ENCODE results near the gene PARK7.
"Not testable (repeated sequence)": the region's sequence is repeated elsewhere in the genome, so short reads cannot be mapped to it uniquely, and the experiment has no call there.

The PARK7 gene

DNA sequence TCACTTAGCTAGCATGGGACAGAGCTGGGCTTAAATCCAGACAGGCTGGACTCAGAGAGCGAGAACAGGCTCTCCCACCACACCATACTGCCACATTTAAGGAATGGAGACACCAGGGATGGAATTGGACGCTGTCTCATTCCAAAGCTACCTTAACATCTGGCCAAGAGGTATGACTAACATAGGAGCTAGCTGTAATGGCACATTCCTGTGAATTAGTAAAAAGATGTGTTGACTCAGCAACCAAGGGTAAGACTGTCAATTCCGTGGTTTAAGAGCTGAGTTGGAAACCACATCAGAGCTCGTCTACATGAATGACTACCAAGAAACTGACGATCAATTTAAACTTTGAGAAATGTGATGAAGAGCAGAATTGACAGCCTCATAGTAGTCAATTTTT, 12.6 kb upstream of the PARK7 start:
- peak in 2 of 5 experiments; percentile 60 to 97 for DNase-seq

DNA sequence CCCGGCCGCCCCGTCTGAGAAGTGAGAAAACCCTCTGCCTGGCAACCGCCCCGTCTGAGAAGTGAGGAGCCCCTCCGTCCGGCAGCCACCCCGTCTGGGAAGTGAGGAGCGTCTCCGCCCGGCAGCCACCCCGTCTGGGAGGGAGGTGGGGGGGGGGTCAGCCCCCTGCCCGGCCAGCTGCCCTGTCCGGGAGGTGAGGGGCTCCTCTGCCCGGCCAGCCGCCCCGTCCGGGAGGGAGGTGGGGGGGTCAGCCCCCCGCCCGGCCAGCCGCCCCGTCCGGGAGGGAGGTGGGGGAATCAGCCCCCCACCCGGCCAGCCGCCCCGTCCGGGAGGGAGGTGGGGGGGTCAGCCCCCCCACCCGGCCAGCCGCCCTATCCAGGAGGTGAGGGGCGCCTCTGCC, 8.7 kb upstream of the PARK7 start:
- not testable (repeated sequence) for DNase-seq

DNA sequence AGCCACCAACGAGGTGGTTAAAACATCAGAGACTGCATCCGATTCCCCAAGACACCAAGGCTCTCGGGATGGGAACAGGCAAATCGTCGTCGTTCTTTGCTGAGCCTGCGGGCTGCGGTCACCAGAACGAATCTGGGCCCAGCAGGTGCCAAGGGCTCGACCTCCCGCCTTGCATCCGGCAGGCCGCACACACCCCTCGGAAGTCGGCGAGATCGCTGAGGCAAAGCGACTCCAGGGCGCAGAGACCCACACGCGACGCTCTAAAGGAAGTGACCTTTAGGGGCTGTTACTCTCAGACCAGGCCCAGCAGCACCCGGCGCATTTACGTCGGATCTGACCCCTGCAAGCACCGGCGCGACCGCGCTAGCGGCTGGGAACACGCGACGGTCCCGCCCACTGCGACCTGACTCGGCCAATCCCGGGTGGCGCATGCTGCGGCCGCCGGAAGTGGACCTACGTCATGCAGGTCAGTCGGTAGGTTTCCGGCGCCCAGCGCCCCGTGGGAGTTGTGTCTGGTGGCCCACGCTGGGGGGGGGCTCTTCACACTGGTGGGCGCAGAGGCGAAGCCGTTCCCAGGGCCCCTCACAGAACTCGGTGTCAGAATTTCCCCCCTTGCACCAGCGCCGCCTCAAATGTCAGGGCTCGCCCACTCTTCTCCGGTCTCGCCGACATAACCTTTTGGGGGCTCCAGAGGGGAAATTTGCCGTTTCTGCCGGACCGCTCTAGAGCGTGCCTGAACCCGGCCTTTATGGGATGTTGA, 7.5 kb upstream of the PARK7 start:
- peak; percentile 48 to 92 (median 58) for DNase-seq

DNA sequence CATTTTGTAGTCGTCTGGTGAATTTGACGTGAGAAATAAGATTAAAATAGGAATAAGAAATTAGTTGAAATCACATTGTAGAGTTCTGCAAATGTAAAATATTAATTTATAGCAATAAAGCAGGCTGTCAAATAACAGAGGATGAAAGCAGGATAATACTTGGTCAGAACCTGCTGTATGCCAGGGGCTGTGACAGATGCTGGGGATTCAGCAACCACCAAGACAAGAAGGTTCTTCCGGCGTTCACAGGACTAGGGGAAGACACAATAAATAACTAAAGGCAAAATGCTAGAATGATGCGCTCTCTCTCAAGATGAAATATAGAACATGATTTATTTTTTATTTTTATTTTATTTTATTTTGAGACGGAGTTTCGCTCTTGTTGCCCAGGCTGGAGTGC, 6.8 kb upstream of the PARK7 start:
- peak in 1 of 5 experiments; percentile 45 for DNase-seq

DNA sequence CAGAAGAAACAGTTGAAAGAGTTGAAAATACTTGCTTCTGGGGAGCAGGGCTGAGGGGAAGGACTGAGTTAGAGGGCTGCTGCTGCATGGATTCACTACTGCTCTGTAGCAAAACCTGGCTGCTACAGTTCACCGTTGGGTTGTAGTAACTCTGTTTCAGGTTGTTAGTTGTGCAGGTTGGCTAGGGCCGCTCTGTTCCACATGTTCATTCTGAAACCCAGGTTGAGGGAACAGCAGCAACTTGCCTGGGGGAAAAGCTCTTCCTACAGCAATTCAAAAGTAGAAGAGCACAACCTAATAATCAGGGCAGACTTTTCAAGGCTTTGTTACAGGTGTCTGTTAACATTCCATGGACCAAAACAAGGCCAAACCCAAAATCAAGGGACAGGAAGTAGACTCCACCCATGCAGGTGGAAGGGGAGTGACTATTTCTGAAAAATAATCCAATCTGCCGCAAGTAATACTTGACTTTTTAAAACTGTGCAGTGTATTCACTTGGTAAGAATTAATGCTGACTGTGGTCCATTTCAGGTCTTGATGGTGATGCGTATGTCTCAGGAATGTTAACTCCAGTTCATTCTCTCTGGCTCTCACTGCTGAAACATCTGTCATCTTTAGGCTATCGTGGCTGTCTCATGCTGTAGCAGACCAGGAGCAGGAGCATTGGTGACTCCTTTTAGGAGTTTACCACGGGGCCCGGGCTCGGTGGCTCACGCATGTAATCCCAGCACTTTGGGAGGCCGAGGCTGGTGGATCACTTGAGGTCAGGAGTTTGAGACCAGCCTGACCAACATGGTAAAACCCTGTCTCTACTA, 5.1 kb upstream of the PARK7 start:
- DNase-seq, result no peak

DNA sequence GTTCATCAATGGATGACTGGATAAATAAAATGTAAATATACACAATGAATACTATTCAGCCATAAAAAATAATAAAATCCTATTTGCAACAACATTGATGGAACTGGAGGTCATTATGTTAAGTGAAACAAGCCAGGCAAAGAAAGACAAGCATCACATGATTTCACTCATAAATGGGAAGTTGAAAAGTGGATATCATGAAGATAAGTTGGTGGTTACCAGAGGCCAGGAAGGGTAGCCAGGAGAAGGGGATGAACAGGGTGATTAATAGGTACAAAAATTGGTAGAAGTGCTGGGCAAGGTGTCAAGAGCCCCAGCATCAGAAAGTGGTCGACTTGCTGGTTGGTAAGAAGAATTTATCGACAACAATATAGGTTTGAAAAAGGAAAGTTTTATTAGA, 1.3 kb upstream of the PARK7 start:
- DNase-seq, result no peak

DNA sequence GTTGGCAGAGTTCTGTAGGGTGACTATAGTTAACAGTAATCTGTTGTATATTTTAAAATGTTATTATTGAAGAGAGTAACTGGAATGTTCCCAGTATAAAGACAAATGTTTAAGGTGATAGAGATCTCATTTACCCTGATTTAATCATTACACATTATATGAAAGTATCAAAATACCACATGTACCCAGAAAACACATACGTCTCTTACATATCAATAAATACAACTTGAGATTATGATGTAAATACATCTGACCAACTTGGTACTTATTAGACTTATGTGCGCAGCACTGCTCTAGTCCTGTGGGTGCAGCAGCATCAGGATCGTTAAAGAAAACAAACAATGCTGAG, 670 bp upstream of the PARK7 start:
- no peak for DNase-seq

DNA sequence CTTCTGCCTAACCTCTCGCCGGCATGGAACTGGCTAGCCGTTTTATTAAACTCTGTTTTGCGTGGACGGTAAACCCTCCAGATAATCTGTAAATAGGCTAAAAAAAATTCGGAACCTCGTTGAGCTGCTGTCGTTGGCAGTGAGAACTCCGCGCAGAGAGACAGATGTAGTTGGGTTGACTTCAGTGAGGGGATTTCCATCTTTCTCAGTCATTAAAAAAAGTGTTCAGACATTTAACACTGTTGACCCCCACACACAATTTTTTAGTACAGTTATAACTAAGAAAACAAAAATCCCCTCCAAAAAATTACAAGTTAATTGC, 464 bp downstream of the PARK7 start:
- DNase-seq, result peak in 2 of 5 experiments; percentile 46 to 70

DNA sequence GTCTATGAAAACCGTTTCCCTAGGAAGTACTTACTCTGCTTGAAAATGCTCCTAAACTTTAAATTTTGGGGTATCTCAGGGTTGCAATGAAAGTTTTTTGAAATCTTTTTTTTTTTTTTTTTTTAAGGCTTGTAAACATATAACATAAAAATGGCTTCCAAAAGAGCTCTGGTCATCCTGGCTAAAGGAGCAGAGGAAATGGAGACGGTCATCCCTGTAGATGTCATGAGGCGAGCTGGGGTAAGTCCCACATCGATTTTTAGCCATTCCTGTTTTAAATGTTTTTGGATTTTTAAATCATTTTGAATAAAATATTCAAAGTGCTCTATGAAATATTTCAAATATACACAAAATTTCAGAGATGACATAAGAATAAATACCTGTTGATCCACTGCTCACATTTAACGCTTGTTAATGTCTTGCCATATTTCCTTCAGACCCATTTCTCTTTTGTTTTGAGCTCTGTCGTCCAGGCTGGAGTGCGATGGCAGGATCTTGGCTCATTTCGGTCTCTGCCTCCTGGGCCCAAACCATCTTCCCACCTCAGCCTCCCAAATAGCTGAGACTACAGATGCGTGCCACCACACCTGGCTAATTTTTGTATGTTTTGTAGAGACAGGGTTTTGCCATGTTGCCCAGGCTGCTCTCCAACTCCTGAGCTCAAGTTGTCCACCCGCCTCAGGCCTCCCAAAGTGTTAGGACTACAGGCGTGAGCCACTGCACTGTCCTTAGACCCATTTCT, 1.3 kb downstream of the PARK7 start:
- no peak for DNase-seq

DNA sequence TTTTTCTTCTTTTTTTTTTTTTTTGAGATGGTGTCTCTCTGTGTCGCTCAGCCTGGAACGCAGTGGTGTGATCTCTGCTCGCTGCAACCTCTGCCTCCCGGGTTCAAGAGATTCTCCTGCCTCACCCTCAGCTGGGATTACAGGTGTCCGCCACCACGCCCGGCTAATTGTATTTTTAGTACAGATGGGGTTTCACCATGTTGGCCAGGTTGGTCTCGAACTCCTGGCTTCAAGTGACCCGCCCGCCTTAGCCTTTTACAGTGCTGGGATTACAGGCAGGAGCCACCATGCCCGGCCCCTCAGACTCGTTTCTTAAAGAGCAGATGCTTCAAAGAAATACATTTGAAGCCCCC, 1.8 kb downstream of the PARK7 start:
- not testable (repeated sequence) for DNase-seq

DNA sequence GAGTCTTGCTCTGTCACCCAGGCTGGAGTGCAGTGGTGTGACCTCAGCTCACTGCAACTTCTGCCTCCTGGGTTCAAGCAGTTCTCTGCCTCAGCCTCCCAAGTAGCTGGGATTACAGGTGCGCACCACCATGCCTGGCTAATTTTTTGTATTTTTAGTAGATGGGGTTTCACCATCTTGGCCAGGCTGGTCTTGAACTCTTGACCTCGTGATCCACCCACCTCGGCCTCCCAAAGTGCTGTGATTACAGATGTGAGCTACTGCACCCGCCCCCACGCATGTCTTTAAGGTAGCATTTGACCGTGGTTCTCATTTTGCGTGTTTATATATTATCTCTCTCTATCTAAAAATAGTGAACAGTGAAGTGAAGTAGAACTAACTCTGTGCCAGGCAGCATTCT, 2.3 kb downstream of the PARK7 start:
- DNase-seq, result not testable (repeated sequence)

DNA sequence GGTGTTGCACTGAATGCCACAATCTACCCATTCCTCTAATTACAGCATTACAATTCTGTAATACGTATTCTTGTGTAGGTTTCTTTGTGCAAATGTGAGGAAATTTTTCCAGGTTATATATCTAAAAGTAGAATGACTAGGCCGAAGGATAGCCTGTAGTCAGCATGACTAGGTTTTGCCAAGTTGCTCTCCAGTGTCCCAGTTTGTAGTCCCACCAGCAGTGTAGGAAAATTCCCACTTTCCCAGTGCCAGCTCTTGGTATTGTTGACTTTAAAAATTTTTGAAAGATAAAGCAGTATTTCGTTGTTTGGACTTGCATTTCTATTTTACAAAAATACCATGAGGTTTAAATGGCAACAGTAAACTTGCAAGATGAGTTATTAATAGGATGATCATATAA, 3.0 kb downstream of the PARK7 start:
- no peak for DNase-seq

DNA sequence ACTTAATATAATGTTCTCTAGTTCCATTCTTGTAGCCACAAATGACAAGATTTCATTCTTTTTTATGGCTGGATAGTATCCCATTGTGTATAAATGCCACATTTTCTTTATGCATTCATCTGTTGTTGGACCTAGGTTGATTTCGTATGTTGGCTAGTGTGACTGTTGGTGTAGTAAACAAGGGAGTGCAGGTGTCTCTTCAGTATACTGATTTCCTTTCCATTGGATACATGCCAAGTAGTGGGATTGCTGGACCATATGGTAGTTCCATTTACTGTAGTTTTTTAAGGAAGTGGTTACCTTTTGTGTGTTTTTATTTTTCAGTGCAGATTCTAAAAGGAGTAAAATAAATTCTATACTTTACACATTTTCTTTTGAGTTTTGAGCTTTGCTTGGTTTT, 5.7 kb downstream of the PARK7 start:
- no peak for DNase-seq

DNA sequence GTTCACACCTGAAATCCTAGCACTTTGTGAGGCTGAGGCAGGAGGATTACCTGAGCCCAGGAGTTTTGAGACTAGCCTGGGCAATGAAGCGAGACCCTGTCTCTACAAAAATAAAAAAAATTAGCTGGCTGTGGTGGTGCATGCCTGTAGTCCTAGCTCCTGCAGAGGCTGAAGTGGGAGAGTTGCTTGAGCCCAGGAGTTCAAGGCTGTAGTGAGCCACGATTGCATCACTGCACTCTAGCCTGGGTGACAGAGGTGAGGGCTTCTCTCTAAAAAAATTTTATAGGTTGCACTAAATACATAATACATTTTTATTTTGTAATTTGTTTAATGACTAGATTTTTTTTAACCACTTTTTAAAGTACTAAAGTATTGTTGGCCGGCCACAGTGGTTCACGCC, 6.1 kb downstream of the PARK7 start:
- DNase-seq, result no peak

DNA sequence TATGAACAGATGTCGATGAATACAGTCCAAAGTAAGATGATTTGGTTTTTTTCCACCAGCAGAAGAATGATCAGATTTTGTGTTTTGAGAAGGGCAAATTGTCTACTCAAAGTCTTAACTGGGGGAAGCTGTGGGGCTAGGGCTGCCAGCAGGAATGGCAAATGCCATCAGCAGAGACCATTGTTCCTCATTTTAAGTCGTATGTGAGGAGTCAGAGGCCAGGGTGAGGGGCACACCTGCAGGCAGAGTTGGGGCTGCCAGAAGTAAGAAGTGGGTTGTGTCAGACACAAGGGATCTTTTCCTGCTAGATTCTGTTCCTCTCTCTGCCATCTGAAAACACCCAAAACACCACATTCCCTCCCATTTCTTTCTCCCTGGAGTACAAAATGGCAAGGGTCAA, 8.7 kb downstream of the PARK7 start:
- no peak for DNase-seq

DNA sequence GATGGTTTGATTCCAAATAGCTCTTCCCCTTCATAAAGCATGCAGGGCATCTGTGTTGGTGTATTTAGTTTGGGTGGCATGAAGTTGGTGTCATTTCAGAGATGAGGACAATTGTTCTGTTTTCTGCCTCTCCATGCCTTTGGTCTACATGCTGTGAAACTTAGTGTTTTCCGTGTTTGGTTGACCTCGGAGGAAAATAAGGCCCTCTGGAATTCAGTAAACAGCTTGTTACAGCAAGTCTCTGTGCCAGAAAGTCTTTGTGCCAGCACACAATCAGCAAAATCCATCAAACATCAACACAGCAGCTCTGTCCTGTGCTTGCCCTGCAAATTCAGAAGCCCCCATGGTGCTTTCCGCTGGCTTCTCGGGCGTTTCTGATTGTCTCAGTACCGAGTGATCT, 9.5 kb downstream of the PARK7 start:
- DNase-seq, result no peak

DNA sequence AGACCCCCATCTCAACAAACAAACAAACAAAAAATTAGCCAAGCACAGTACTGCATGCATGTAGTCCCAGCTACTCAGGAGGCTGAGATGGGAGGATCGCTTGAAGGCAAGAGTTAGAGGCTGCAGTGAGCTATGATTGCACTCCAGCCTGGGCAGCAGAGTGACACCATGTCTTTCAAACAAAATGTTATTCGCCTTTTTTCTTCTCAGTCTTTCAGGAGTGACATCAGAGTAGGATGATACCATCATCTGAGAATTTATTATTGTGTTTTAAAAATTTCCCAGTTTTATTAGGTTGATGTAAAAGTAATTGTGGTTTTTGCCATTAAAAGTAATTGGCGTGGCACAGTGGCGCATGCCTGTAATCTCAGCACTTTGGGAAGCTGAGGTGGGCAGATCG, 10.8 kb downstream of the PARK7 start:
- no peak for DNase-seq

DNA sequence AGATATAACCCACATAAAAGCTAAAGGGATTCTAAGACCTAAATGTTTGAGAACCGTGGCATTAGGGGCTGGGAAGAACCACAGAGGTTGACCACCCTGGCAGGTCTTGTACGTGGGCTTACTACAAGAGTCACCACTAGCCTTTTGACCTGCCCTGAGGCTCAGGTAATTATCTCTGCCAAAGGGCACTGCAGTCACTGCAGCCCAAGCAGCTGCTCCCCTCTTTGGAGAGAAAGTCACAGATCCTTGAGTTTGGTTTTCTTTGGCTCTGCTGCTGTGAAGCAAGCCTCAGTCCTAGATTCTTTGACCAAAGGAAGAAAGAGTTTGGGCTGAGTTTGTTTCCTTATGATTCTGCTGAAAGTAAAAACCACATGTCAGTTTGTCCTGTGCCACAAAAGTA, 11.6 kb downstream of the PARK7 start:
- DNase-seq, result no peak

DNA sequence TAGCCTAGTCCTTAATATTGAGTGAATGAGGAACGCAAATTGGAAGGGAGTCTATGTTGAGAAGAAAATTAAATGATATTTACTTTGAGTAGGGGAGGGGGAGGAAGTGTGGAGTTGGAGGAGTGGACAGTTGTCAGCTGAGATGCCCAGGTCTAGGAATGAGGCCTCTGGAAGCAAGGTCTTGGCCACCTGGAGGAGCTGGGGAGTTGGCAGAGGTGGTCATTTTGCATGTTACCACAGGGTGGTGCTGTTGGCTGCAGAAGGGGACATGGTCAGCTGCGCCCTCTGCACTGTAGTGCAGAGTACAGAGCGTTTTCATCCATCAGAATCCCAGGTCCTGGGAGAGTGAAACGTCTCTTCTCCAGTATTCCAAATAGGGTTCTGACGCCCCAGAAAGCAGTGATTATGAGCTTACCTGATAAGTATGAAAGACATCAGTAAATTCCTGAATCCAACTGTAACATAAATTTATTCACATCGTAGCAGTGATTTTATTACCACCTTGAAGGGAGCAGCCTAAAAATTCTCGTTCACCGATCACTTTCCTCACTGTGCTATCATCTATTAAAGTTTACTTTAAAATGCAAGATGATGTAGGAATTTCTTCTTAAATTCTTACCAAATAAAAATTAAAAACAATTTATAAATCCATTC, 13.8 kb downstream of the PARK7 start:
- peak in 2 of 5 experiments; percentile 10 to 37 for DNase-seq

DNA sequence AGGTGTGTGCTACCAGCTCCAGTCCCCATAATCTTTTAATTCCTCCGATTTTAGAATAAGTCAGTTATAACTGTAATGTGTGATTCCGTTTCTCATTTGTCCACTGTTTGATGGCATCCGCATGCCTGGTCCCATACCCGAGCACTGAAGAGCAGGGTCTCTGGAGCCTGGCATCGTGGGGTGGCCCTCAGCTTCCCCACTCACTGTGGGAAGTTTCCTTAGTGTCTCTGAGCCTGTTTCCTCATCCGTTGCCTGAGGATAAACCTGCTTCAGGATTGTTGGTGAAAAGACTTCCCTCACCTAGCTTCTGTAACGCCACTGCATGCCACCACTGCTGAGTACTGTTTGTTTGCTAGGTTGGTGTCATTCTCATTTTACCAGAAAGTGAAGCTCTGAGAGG, 19.5 kb downstream of the PARK7 start:
- no peak for DNase-seq

DNA sequence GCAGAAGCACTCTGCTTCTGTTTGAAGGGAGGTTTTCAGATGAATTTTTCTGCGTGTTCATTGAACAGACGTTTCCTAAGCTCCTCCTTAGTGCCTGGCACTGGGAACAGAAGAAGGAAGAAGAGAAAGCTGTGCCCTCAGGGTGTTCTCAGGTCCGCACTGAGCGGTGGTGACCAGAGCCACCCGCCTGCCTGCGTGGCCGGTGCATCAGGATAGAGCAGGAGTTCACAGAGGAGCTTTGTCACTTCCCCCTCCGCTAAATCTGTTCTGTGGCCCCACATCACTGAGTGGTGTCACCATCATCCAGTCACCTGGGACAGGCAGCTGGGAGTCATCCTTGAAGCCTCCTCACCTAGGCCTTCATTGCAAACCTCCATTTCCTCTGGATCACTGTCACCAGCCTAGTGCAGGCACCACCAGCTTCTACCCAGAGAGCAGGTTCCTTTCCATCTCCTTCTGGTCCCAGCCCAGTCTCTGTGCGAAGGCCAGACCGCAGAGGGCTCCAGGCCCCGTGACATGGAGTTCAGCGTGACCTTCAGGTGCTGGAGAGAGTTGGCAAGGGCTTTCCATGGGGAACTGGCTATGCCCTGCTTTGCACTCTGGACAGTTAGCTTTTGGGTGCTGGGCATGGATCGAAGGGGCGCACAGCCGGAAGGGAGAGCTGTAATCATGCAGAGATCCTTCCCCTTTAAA, 21.7 kb downstream of the PARK7 start:
- DNase-seq, result no peak

DNA sequence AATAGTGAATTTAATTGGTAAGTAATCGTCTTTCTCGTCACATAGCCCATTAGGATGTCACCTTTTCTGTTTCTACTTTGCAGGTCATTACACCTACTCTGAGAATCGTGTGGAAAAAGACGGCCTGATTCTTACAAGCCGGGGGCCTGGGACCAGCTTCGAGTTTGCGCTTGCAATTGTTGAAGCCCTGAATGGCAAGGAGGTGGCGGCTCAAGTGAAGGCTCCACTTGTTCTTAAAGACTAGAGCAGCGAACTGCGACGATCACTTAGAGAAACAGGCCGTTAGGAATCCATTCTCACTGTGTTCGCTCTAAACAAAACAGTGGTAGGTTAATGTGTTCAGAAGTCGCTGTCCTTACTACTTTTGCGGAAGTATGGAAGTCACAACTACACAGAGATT, 23.3 kb downstream of the PARK7 start:
- no peak for DNase-seq
